Endothelial cell of umbilical vein (primary cell): ENCODE measurements around the gene COL1A2. TPM values are rescaled to one million over a fixed set of nuclear protein-coding genes. Genes with fewer than 3 reads are reported as not detected.

Experiments used
- BruUV-seq: library from RNA; stranded (reverse); fragments of 400-500 nt; replicated peaks from 2 replicates; lab custom pipeline; 2021; lab: Mats Ljungman, UMichigan
- CTCF ChIA-PET: fragments of 300-600, 350-600 bp; sonication (Branson Sonifier 250); formaldehyde crosslinking; loops from one replicate; lab custom pipeline; 2021; ENCODE audit warnings: antibody characterized with exemption, inconsistent platforms; lab: Charles Lee
- POLR2A ChIA-PET: fragments of 300-600, 350-600 bp; sonication (Branson Sonifier 250); formaldehyde crosslinking; loops from one replicate; lab custom pipeline; 2021; ENCODE audit warnings: antibody characterized with exemption, inconsistent platforms; lab: Charles Lee
- DNase-seq: peaks from one replicate; pipeline ENCODE4 v3.0.0-alpha.2; 2011; ENCODE audit warnings: low read depth, low spot score
- FAIRE-seq: peaks from 2 replicates; lab custom pipeline; 2011; peaks lifted over from hg19 to GRCh38; lab: Jason Lieb, UNC
- H2AFZ ChIP-seq: 2 replicates; pipeline ENCODE4 v1.6.0; 2012; ENCODE audit warnings: low read depth, low read length, control low read depth, inconsistent platforms
- H3K27ac ChIP-seq: 2 replicates; pipeline ENCODE4 v1.5.1; 2011; ENCODE audit warnings: low read depth, mild to moderate bottlenecking, control low read depth, low read length, moderate library complexity; ENCODE audit not compliant: insufficient read depth
- H3K27me3 ChIP-seq, 2 experiments: 2 replicates each; pipeline versions ENCODE4 v1.6.0 to v1.6.1; 2011; ENCODE audit warnings: low read length in 2 of 2, mixed read lengths in 1 of 2; ENCODE audit not compliant: control insufficient read depth in 2 of 2, insufficient read depth in 2 of 2
- H3K36me3 ChIP-seq, 2 experiments: 2 replicates in 1 of 2; 3 replicates in 1 of 2; pipeline ENCODE4 v1.5.1; 2011; ENCODE audit warnings: low read length in 2 of 2, mild to moderate bottlenecking in 1 of 2, moderate library complexity in 1 of 2; ENCODE audit not compliant: control insufficient read depth in 2 of 2, insufficient read depth in 2 of 2; ENCODE audit errors: extremely low read depth in 1 of 2
- H3K4me1 ChIP-seq: 3 replicates; pipeline ENCODE4 v1.5.1; 2011; ENCODE audit warnings: mild to moderate bottlenecking, low read length; ENCODE audit not compliant: control insufficient read depth, insufficient read depth; ENCODE audit errors: extremely low read depth
- H3K4me2 ChIP-seq: 2 replicates; pipeline ENCODE4 v1.6.1; 2011; ENCODE audit warnings: low read length, control low read depth, mixed read lengths; ENCODE audit not compliant: insufficient read depth
- H3K4me3 ChIP-seq, 3 experiments: fragments of 200-600 bp in 1 of 3; sonication (generic), shearing (Covaris generic) in 1 of 3; replicated peaks in 1 of 3; 2 replicates each; pipeline ENCODE4 v1.5.1; 2011 to 2016; ENCODE audit warnings: control low read depth in 3 of 3, low read length in 3 of 3, mild to moderate bottlenecking in 2 of 3, inconsistent platforms in 1 of 3, low read depth in 1 of 3, moderate library complexity in 1 of 3; ENCODE audit not compliant: insufficient read depth in 1 of 3
- H3K79me2 ChIP-seq: 2 replicates; pipeline ENCODE4 v1.6.0; 2012; ENCODE audit warnings: low read length, inconsistent platforms; ENCODE audit not compliant: control insufficient read depth, insufficient read depth
- H3K9ac ChIP-seq: replicated peaks from 2 replicates; pipeline ENCODE3; 2011; ENCODE audit warnings: low read length, control low read depth; ENCODE audit not compliant: insufficient read depth; ENCODE audit errors: extremely low read depth
- H3K9me1 ChIP-seq: replicated peaks from 3 replicates; pipeline ENCODE4 v1.6.0; 2011; ENCODE audit warnings: mild to moderate bottlenecking, low read length; ENCODE audit not compliant: control insufficient read depth, insufficient read depth; ENCODE audit errors: extremely low read depth
- H3K9me3 ChIP-seq: replicated peaks from 2 replicates; pipeline ENCODE4 v1.5.1; 2012; ENCODE audit warnings: low read length, inconsistent platforms; ENCODE audit not compliant: control insufficient read depth, insufficient read depth
- H4K20me1 ChIP-seq: replicated peaks from 2 replicates; pipeline ENCODE3; 2011; ENCODE audit warnings: mild to moderate bottlenecking, low read length; ENCODE audit not compliant: control insufficient read depth, insufficient read depth; ENCODE audit errors: extremely low read depth
- EZH2 ChIP-seq: IDR thresholded peaks from 2 replicates; pipeline ENCODE4 v1.6.1; 2012; ENCODE audit warnings: borderline replicate concordance, low read depth, mild to moderate bottlenecking, moderate library complexity, low read length, inconsistent platforms; ENCODE audit not compliant: severe bottlenecking
- FOS ChIP-seq: IDR thresholded peaks from 2 replicates; pipeline ENCODE4 v1.6.1; 2011; ENCODE audit warnings: mild to moderate bottlenecking, low read length, moderate library complexity, borderline replicate concordance; ENCODE audit not compliant: insufficient read depth
- GATA2 ChIP-seq: IDR thresholded peaks from 2 replicates; pipeline ENCODE4 v1.7.0; 2011; ENCODE audit warnings: low read depth, mild to moderate bottlenecking, moderate library complexity, mixed read lengths, low read length; ENCODE audit not compliant: insufficient read length, insufficient read depth
- MAX ChIP-seq: IDR thresholded peaks from 2 replicates; pipeline ENCODE4 v1.6.1; 2011; ENCODE audit not compliant: insufficient read depth, insufficient read length
- MYC ChIP-seq: IDR thresholded peaks from one replicate; pipeline ENCODE4 v1.6.1; 2011; ENCODE audit warnings: mild to moderate bottlenecking, low read depth, low read length
- POLR2AphosphoS5 ChIP-seq: IDR thresholded peaks from 2 replicates; pipeline ENCODE4 v1.6.1; 2012; ENCODE audit warnings: low read depth, mild to moderate bottlenecking, control low read depth, low read length, moderate library complexity; ENCODE audit not compliant: insufficient read depth
- dilution Hi-C: fragments of 300-500 bp; cut with MboI; formaldehyde crosslinking; loops from one replicate; pipeline ENCODE4 v1.15.0; 2019; ENCODE audit warnings: low sequenced_read_pairs; ENCODE audit not compliant: extremely low pct_ligation_motif_present
- intact Hi-C: fragments of 100-400 bp; cut with micrococcal nuclease; formaldehyde crosslinking; loops from one replicate; pipeline ENCODE4 v1.10.0; 2022
- polyA plus RNA-seq, 4 experiments: library from polyadenylated mRNA; depleted of rRNA in 3 of 4; stranded (reverse) in 3 of 4; unstranded in 1 of 4; fragments of >200 nt; gene quantifications; 2 replicates each; pipeline versions ENCODE4 v1.2.1 to v1.2.3, GENCODE V29; 2011 to 2012; ENCODE audit warnings: missing spikeins in 1 of 4
- total RNA-seq: library from RNA; stranded (reverse); gene quantifications from 2 replicates; pipeline ENCODE4 v1.2.3, GENCODE V29; 2021

COL1A2 gene
- total and polyA plus RNA-seq, 2 donors (not counting 3 experiments of a cell fraction or from before 2014, with no cell fraction given) = 28.9 to 40.8 TPM

- Histone ChIP-seq H4K20me1 (no peaks in the 10 kb centered on the region), H3K36me3 (no peaks in the 10 kb centered on the region), H3K79me2 (no peaks in the 10 kb centered on the region), H3K27me3 (peaks cover 0 to 8% of the 10 kb centered on the region in 2 experiments), H2AFZ (no peak overlapping the region), H3K9me3 (no peaks in the 10 kb centered on the region), H3K4me3 (no peak overlapping the region), H3K4me2 (no peak overlapping the region), H3K9ac (no peak overlapping the region), H3K27ac (no peak overlapping the region), H3K4me1 (no peaks in the 10 kb centered on the region), H3K9me1 (no peaks in the 10 kb centered on the region)
- FAIRE-seq (no peak), DNase-seq (no peak)
- ChIA-PET CTCF (interaction anchor here (1.9 to 3.2 kb wide), 2 partner anchors 152 to 806 kb away, joined by 4 to 24 read pairs; no protein-coding TSS in a partner anchor), POLR2A (no interaction called here)
- intact Hi-C loops = loop anchor here (10.0 kb wide), 1 partner anchor 444 kb away; no protein-coding TSS in a partner anchor
- dilution Hi-C loops = loop anchor here (25.0 kb wide), 1 partner anchor 154 kb away; no protein-coding TSS in a partner anchor
- no TSS peak for BruUV-seq
- TF ChIP-seq GATA2 = no peak
These were observed 46.4 kb downstream of the COL1A2 start for GRCh38 chr7:94441138-94441537.

GRCh38 chr7:94442639-94443038 lies 47.9 kb downstream of the COL1A2 start:
- BruUV-seq = no TSS peak
- Histone ChIP-seq H3K4me2 (no peak overlapping the region), H3K9ac (no peak overlapping the region), H3K4me3 (no peak overlapping the region), H3K36me3 (no peaks in the 10 kb centered on the region), H3K27ac (no peak overlapping the region), H2AFZ (no peak overlapping the region), H3K9me1 (no peaks in the 10 kb centered on the region), H3K27me3 (peaks cover 0 to 5% of the 10 kb centered on the region in 2 experiments), H3K79me2 (no peaks in the 10 kb centered on the region), H3K4me1 (no peaks in the 10 kb centered on the region), H4K20me1 (no peaks in the 10 kb centered on the region), H3K9me3 (no peaks in the 10 kb centered on the region)
- dilution Hi-C loops = loop anchor here (25.0 kb wide), 1 partner anchor 155 kb away; no protein-coding TSS in a partner anchor
- DNase-seq (no peak), FAIRE-seq (no peak)
- ChIA-PET CTCF (interaction anchor here (0.7 to 3.2 kb wide), 5 partner anchors 47 to 804 kb away, joined by 3 to 24 read pairs (median 6); no protein-coding TSS in a partner anchor), POLR2A (no interaction called here)
- intact Hi-C loops = loop anchor here (10.0 kb wide), 1 partner anchor 442 kb away; no protein-coding TSS in a partner anchor
- TF ChIP-seq FOS (no peak), MYC (no peak), POLR2AphosphoS5 (no peak), MAX (no peak), EZH2 (no peak)
